HL-60 (cell line): ENCODE results near the gene PDK1.

Experiments
- GABPA ChIP-seq: IDR thresholded peaks from 2 replicates; pipeline ENCODE4 v1.6.1; 2012; ENCODE audit warnings: low read depth
- POLR2AphosphoS5 ChIP-seq: IDR thresholded peaks from 2 replicates; pipeline ENCODE4 v1.6.1; 2012; ENCODE audit warnings: low read depth
- TF ChIP-seq, protein P1 (sequence below): IDR thresholded peaks from 2 replicates; pipeline ENCODE4 v1.6.1; 2012; ENCODE audit warnings: low read depth; ENCODE audit not compliant: insufficient replicate concordance
- TF ChIP-seq, protein P2 (sequence below): IDR thresholded peaks from one replicate; pipeline ENCODE4 v1.5.1; 2011; ENCODE audit warnings: low read length, control low read depth, inconsistent platforms; ENCODE audit not compliant: insufficient read depth

DNA sequence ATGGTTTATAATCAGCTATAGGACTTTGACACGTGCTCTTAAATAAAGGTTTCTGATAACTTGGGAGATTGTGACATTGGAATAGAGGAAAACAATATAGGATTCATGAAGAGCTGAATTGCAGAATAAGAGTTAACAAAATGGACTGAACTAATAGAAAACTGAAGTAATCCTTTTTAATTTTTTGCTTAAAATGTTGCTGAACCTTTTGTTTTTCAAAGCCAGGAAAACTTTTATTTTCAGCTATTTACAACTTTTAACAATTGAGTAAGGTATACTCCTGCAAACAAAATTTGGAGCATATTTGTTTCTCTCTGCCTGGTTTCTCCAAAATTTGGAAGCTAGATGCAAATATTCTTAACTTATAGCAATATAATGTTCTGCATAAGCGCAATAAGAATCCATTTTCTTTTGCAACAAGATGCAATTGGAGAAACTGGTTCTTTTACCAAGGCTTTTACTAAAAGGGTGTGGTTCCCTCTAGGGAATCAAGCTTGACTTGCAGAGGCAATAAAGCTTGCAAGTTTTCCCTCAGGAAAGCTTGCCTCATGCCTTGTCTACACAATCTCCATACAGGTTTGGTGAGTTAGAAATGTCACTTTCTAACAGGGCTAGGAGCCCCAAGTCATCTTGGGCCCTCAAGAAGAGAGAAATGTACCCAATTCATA lies 10.3 kb upstream of the PDK1 start:
- TF ChIP-seq, protein P1, sequence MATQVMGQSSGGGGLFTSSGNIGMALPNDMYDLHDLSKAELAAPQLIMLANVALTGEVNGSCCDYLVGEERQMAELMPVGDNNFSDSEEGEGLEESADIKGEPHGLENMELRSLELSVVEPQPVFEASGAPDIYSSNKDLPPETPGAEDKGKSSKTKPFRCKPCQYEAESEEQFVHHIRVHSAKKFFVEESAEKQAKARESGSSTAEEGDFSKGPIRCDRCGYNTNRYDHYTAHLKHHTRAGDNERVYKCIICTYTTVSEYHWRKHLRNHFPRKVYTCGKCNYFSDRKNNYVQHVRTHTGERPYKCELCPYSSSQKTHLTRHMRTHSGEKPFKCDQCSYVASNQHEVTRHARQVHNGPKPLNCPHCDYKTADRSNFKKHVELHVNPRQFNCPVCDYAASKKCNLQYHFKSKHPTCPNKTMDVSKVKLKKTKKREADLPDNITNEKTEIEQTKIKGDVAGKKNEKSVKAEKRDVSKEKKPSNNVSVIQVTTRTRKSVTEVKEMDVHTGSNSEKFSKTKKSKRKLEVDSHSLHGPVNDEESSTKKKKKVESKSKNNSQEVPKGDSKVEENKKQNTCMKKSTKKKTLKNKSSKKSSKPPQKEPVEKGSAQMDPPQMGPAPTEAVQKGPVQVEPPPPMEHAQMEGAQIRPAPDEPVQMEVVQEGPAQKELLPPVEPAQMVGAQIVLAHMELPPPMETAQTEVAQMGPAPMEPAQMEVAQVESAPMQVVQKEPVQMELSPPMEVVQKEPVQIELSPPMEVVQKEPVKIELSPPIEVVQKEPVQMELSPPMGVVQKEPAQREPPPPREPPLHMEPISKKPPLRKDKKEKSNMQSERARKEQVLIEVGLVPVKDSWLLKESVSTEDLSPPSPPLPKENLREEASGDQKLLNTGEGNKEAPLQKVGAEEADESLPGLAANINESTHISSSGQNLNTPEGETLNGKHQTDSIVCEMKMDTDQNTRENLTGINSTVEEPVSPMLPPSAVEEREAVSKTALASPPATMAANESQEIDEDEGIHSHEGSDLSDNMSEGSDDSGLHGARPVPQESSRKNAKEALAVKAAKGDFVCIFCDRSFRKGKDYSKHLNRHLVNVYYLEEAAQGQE = no peak
- TF ChIP-seq, protein P2, sequence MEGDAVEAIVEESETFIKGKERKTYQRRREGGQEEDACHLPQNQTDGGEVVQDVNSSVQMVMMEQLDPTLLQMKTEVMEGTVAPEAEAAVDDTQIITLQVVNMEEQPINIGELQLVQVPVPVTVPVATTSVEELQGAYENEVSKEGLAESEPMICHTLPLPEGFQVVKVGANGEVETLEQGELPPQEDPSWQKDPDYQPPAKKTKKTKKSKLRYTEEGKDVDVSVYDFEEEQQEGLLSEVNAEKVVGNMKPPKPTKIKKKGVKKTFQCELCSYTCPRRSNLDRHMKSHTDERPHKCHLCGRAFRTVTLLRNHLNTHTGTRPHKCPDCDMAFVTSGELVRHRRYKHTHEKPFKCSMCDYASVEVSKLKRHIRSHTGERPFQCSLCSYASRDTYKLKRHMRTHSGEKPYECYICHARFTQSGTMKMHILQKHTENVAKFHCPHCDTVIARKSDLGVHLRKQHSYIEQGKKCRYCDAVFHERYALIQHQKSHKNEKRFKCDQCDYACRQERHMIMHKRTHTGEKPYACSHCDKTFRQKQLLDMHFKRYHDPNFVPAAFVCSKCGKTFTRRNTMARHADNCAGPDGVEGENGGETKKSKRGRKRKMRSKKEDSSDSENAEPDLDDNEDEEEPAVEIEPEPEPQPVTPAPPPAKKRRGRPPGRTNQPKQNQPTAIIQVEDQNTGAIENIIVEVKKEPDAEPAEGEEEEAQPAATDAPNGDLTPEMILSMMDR = no peak
- TF ChIP-seq GABPA (no peak), POLR2AphosphoS5 (no peak)
